ENCODE data around the gene CDC20.
A peak's percentile ranks its signal among the peaks of the same experiment; 100 is the strongest.

GRCh38 chr1:43389326-43390313 is 30.8 kb downstream of the CDC20 start, which contains the start of the genes MED8 and SZT2:
- TF ChIP-seq POLR2AphosphoS5 (IDR thresholded peaks at IDR 0.05; ENCODE audit: borderline replicate concordance, low read depth, low read length) (peak; percentile 93), EZH2 (IDR thresholded peaks at IDR 0.05) (no peak)
